A549 treated with Mapracorat at 1 μM for 4 hours (cell line): ENCODE results near the gene SEPTIN2. TPM values are rescaled to one million over a fixed set of nuclear protein-coding genes. Genes with fewer than 3 reads are reported as not detected.

Source experiments
- total RNA-seq: library from RNA; stranded (reverse); fragments of 200-300 nt; extraction: Qiagen RNA extraction; gene quantifications from 5 replicates; pipeline ENCODE4 v1.2.3, GENCODE V29; 2022

SEPTIN2 gene
- total RNA-seq, result 223 to 270 TPM (median 256 TPM) in 5 replicates

DNA sequence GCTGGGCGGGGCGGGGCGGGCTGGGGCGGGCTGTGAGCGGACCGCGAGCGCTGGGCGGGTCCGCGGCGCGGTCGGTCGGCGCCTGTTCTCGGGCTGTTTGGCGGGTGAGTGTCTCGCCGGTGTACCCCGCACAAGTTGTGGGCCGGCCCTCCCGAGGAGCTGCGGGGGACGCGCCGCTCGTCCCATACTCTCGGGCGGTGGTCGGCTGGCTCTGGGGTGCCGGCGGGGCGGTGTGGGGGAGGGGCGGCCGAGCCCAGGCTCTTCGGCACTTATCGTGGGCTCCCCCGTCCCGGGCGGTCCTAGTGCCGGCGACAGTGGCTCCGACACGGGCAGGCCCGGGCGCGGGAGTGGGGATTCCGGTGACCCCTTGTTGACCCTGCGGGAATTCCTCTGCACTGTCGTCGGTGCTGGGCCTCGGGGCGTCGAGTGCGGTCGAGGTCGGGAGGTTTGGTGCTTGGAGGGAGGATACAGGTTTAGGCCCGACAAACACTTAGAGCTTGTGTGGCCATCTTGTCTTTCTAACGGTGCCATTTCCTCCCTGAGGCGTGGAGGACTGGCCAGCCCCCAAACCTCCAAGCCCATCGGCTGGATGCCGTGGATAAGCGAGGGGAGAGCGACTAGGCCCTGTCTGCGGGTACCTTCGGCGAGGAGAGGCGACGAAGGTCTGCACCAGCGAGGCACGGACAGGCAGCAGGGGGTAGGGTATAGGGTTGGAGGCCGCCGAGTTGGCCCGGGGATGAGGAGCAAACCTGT, at the start of gene SEPTIN2:
Gene SEPTIN2 (plus strand): TSS at position 47 of the 753 bp plus-strand sequence. CDS start 8,308 bp downstream, outside the sequence.

DNA sequence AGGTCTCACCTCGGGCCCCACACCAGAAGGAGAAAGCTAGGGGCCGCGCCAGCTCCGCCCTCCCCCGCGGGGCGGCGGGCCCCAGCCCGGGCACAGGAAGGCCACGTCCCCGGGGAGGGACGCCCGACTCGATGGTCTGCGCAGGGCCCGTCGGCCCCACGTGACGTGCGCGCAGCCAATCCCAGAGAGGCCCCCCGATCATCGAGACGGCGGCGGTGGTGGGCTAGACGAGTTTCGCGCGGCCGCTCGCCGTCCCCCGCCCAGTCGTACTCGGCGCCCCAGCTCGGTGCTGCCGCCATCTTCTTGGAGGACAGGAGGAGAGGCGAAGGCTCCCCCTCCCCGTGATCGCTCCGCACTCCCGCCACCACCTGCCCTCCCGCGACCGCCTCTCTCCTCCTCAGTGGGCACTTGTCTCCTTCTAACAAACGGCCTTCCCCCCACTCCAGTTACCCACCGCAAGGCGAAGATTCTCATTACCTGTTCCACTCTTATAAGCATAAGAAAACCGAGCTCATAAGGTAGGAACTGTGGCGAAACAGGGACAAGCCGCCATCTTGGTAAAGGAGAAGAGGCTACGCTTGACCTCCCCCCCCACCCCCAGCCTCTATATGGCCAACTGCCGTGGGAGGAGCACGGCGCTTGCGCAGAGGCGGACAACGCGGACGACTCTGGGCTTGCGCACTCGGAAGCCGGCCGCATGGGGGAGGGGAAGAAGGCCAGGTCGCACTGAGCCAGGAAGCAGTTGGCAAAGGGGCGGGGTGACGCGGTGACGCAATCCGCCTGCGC, 439 bp upstream of the SEPTIN2 start, which contains the start of gene HDLBP:
Gene HDLBP (minus strand): TSS at position 580 of the 786 bp plus-strand sequence. CDS start 48,803 bp downstream, outside the sequence.

GRCh38 chr2:241355983-241356870, 40.5 kb downstream of the SEPTIN2 start, which contains the start of gene FARP2:
Gene FARP2, plus strand, starts transcription at chr2:241356285. Its CDS starts 16,823 bp downstream, at chr2:241373108.

Other genes starting within 250 kb of the SEPTIN2 start
- 20.6 to 29.8 TPM (median 25.1 TPM) in 5 replicates for gene MTERF4, start 213.6 kb upstream of the SEPTIN2 start, total RNA-seq
- gene PASK, start 166.5 kb upstream of the SEPTIN2 start, total RNA-seq, result 5.7 to 9.3 TPM (median 8.0 TPM) in 5 replicates
- 56.5 to 73.1 TPM (median 57.9 TPM) in 5 replicates for gene PPP1R7, start 165.5 kb upstream of the SEPTIN2 start, total RNA-seq
- 1.5 to 2.1 TPM (median 1.8 TPM) in 5 replicates for gene ANO7, start 127.2 kb upstream of the SEPTIN2 start, total RNA-seq
- gene HDLBP, start 253 bp upstream of the SEPTIN2 start, total RNA-seq, result 262 to 285 TPM (median 274 TPM) in 5 replicates
- gene FARP2, start 40.4 kb downstream of the SEPTIN2 start, total RNA-seq, result 21.8 to 33.8 TPM (median 28.4 TPM) in 5 replicates
- gene STK25, start 192.7 kb downstream of the SEPTIN2 start, total RNA-seq, result 91.0 to 120 TPM (median 109 TPM) in 5 replicates
- gene BOK, start 242.8 kb downstream of the SEPTIN2 start, total RNA-seq, result 25.6 to 38.0 TPM (median 37.1 TPM) in 5 replicates